Endodermal cell (in vitro differentiated cells): ENCODE measurements around the gene GRIA2. TPM values are rescaled to one million over a fixed set of nuclear protein-coding genes. Genes with fewer than 3 reads are reported as not detected.

ENCODE experiments used
- DNase-seq: peaks from one replicate; pipeline ENCODE4 v3.0.0-alpha.2; 2017
- H3K27ac ChIP-seq: 2 replicates; pipeline ENCODE4 v1.5.1; 2013; ENCODE audit warnings: mild to moderate bottlenecking, low read depth, low read length, moderate library complexity
- H3K27me3 ChIP-seq: 2 replicates; pipeline ENCODE4 v1.6.1; 2013; ENCODE audit warnings: mild to moderate bottlenecking, low read length, moderate library complexity; ENCODE audit not compliant: insufficient read depth, control insufficient read depth, poor library complexity, severe bottlenecking
- H3K36me3 ChIP-seq: 2 replicates; pipeline ENCODE4 v1.7.0; 2013; ENCODE audit warnings: mild to moderate bottlenecking, low read length, moderate library complexity; ENCODE audit not compliant: control insufficient read depth, insufficient read depth
- H3K4me1 ChIP-seq: one replicate; pipeline ENCODE4 v1.7.0; 2013; ENCODE audit warnings: low read length; ENCODE audit not compliant: control insufficient read depth, insufficient read depth
- H3K4me3 ChIP-seq: 2 replicates; pipeline ENCODE4 v1.5.1; 2013; ENCODE audit warnings: mild to moderate bottlenecking, low read length, moderate library complexity
- H3K9ac ChIP-seq: 2 replicates; pipeline ENCODE4 v1.6.1; 2013; ENCODE audit warnings: mild to moderate bottlenecking, low read length, moderate library complexity; ENCODE audit not compliant: poor library complexity, severe bottlenecking; ENCODE audit errors: extremely low read depth
- H3K9me3 ChIP-seq: 2 replicates; pipeline ENCODE4 v1.6.1; 2013; ENCODE audit warnings: mild to moderate bottlenecking, low read length, moderate library complexity; ENCODE audit not compliant: control insufficient read depth
- H3K27ac Mint-ChIP-seq: 2 replicates; pipeline ENCODE4 v1.8.0; 2020; ENCODE audit warnings: mixed read lengths
- H3K27me3 Mint-ChIP-seq: 2 replicates; pipeline ENCODE4 v1.8.0; 2021; ENCODE audit warnings: mild to moderate bottlenecking, mixed read lengths; ENCODE audit not compliant: insufficient read depth
- H3K36me3 Mint-ChIP-seq: 2 replicates; pipeline ENCODE4 v1.8.0; 2020; ENCODE audit warnings: low read depth, mixed read lengths
- H3K4me1 Mint-ChIP-seq: 2 replicates; pipeline ENCODE4 v1.8.0; 2020; ENCODE audit warnings: mixed read lengths
- H3K4me3 Mint-ChIP-seq: 2 replicates; pipeline ENCODE4 v1.8.0; 2020; ENCODE audit warnings: mild to moderate bottlenecking, moderate library complexity, mixed read lengths
- H3K9me3 Mint-ChIP-seq: 2 replicates; pipeline ENCODE4 v1.8.0; 2020; ENCODE audit warnings: mild to moderate bottlenecking, mixed read lengths
- WGBS, 2 experiments: methylation state at CpG; one replicate each; pipeline versions ENCODE4 v1.1.5 to v1.1.7; 2013; ENCODE audit warnings: missing lambda C conversion rate in 2 of 2, mixed read lengths in 1 of 2; ENCODE audit not compliant: insufficient coverage in 1 of 2, insufficient read length in 1 of 2; 5-methylcytosine and 5-hydroxymethylcytosine counted together
- total RNA-seq, 2 donors: library from RNA; stranded (reverse); fragmentation: NEBNext Ultra II Directional in 1 of 2; extraction: Animal tissue kit (Norgen Biotek cat#: 25700) in 1 of 2; gene quantifications; 2 replicates in 1 of 2; 3 replicates in 1 of 2; pipeline ENCODE4 v1.2.1, GENCODE V29; 2021
- TF ChIP-seq, protein P1 (sequence below): fragments of 200-600 bp; sonication (generic); conservative IDR thresholded peaks from 2 replicates; pipeline ENCODE4 v1.5.0; 2021; ENCODE audit warnings: antibody characterized with exemption, mild to moderate bottlenecking

The GRIA2 gene
- total RNA-seq, 2 donors from 2014 or later, result not detected

DNA sequence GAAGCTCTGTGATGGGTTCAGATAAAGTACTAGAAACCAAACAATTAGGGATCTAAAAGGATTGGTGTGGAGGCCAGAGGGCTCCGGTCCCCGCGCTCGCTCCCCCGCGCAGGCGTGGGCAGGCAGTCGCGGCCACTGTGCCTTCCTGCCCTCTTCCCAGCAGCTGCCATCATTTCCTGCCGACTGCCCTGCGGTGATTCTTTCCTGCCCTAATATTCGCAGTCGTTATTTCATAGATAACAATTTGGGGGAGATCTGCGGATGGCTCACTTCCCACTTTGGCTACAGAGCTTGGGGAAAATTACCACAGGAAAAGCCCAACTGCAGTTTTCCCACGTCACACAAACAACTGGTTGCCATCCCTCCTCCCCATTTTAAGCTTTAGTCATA, 2.2 kb downstream of the GRIA2 start:
- no peak overlapping the region for H3K27ac Mint-ChIP-seq
- H3K27ac ChIP-seq, result peak overlapping the region; percentile 40
- 8 to 9% methylated on average over 12 to 15 of the region's 15 CpGs for WGBS, 2 experiments

DNA sequence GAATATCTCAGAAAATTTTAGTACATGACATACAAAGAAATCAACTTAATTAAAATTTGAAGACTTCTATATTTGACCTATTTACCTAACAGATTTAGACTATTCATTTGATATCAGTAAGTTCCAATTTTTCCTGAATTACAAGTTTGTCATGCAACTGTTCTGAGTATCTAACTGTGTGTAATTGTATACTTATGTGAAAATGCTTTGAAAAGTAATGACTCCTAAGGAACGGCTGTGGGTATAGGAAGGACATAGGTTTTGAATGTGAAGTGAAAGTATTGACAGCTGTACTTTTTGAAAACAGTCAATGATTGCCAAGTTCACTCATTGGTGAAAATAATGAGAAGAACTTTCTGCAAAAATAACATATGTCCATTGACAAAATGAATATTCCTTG, 2.9 kb downstream of the GRIA2 start:
- peaks cover 6% of the 10 kb centered on the region for H3K4me1 Mint-ChIP-seq
- TF ChIP-seq, protein P1, sequence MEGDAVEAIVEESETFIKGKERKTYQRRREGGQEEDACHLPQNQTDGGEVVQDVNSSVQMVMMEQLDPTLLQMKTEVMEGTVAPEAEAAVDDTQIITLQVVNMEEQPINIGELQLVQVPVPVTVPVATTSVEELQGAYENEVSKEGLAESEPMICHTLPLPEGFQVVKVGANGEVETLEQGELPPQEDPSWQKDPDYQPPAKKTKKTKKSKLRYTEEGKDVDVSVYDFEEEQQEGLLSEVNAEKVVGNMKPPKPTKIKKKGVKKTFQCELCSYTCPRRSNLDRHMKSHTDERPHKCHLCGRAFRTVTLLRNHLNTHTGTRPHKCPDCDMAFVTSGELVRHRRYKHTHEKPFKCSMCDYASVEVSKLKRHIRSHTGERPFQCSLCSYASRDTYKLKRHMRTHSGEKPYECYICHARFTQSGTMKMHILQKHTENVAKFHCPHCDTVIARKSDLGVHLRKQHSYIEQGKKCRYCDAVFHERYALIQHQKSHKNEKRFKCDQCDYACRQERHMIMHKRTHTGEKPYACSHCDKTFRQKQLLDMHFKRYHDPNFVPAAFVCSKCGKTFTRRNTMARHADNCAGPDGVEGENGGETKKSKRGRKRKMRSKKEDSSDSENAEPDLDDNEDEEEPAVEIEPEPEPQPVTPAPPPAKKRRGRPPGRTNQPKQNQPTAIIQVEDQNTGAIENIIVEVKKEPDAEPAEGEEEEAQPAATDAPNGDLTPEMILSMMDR, result no peak
- no peaks in the 10 kb centered on the region for H3K9me3 ChIP-seq
- H3K4me3 Mint-ChIP-seq, result peak overlapping the region; percentile 70
- no peaks in the 10 kb centered on the region for H3K36me3 ChIP-seq
- H3K36me3 Mint-ChIP-seq, result no peaks in the 10 kb centered on the region
- WGBS, 2 experiments, result 83 to 90% methylated on average over 1 of the region's 1 CpG
- H3K4me3 ChIP-seq, result no peak overlapping the region
- H3K9ac ChIP-seq, result no peak overlapping the region
- peaks cover 62% of the 10 kb centered on the region for H3K27me3 Mint-ChIP-seq
- H3K27me3 ChIP-seq, result peaks cover 69% of the 10 kb centered on the region
- no peaks in the 10 kb centered on the region for H3K9me3 Mint-ChIP-seq
- no peak for DNase-seq
- no peaks in the 10 kb centered on the region for H3K4me1 ChIP-seq
- no peak overlapping the region for H3K27ac ChIP-seq
- no peak overlapping the region for H3K27ac Mint-ChIP-seq

More for the DNA sequence above, 2.2 kb downstream of the GRIA2 start:
- H3K9me3 Mint-ChIP-seq, result no peaks in the 10 kb centered on the region
- no peak for DNase-seq
- H3K27me3 Mint-ChIP-seq, result peaks cover 62% of the 10 kb centered on the region
- H3K36me3 ChIP-seq, result no peaks in the 10 kb centered on the region
- peak overlapping the region; percentile 70 for H3K4me3 Mint-ChIP-seq
- H3K36me3 Mint-ChIP-seq, result no peaks in the 10 kb centered on the region
- H3K27me3 ChIP-seq, result peaks cover 73% of the 10 kb centered on the region
- H3K4me3 ChIP-seq, result peak overlapping the region; percentile 80
- H3K9me3 ChIP-seq, result no peaks in the 10 kb centered on the region
- H3K4me1 ChIP-seq, result no peaks in the 10 kb centered on the region
- peaks cover 6% of the 10 kb centered on the region for H3K4me1 Mint-ChIP-seq
- TF ChIP-seq, protein P1, result no peak
- H3K9ac ChIP-seq, result peak overlapping the region; percentile 17

DNA sequence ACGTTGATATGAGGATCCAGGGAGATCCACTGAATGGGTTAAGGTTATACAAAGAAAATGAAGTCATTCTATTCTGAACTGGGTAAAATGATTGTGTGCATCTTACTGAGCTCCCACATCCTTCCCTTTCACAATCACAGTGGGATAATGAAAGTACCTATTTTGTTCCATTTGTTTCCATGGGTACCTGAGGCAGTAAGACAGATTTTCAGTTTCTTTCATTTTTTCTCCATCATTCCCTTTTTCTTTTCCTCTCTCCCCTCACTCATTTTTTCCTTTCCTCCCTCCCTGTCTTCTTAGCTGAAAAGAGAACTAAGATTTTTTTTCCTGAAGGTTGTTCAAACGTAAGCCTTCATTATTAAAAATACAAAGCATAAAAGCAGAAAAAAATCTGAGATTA, 4.6 kb downstream of the GRIA2 start:
- Mint-ChIP-seq H3K4me1 (peaks cover 6% of the 10 kb centered on the region), H3K9me3 (no peaks in the 10 kb centered on the region), H3K27ac (no peak overlapping the region), H3K27me3 (peaks cover 49% of the 10 kb centered on the region), H3K4me3 (no peak overlapping the region), H3K36me3 (no peaks in the 10 kb centered on the region)
- peaks cover 52% of the 10 kb centered on the region for H3K27me3 ChIP-seq
- H3K9ac ChIP-seq, result no peak overlapping the region
- DNase-seq, result no peak
- TF ChIP-seq, protein P1, result no peak
- WGBS, 2 experiments, result 78 to 100% methylated on average over 1 to 2 of the region's 2 CpGs
- H3K4me1 ChIP-seq, result no peaks in the 10 kb centered on the region
- H3K9me3 ChIP-seq, result no peaks in the 10 kb centered on the region
- no peaks in the 10 kb centered on the region for H3K36me3 ChIP-seq
- H3K27ac ChIP-seq, result no peak overlapping the region
- H3K4me3 ChIP-seq, result no peak overlapping the region
